ENCODE data around the gene RHOG. TPM values are rescaled to one million over a fixed set of nuclear protein-coding genes. Genes with fewer than 3 reads are reported as not detected.
A peak's percentile ranks its signal among the peaks of the same experiment; 100 is the strongest.

Gene RHOG
- total and polyA plus RNA-seq, 9 of the 15 experiments (the other 6 are each of a cell fraction or from before 2014, with no cell fraction given): 22.6 to 162 (median 80.3) TPM

GRCh38 chr11:3807909-3808860 is 32.6 kb downstream of the RHOG start, which contains the start of gene PGAP2 (continued):
- TF ChIP-seq, protein P1, sequence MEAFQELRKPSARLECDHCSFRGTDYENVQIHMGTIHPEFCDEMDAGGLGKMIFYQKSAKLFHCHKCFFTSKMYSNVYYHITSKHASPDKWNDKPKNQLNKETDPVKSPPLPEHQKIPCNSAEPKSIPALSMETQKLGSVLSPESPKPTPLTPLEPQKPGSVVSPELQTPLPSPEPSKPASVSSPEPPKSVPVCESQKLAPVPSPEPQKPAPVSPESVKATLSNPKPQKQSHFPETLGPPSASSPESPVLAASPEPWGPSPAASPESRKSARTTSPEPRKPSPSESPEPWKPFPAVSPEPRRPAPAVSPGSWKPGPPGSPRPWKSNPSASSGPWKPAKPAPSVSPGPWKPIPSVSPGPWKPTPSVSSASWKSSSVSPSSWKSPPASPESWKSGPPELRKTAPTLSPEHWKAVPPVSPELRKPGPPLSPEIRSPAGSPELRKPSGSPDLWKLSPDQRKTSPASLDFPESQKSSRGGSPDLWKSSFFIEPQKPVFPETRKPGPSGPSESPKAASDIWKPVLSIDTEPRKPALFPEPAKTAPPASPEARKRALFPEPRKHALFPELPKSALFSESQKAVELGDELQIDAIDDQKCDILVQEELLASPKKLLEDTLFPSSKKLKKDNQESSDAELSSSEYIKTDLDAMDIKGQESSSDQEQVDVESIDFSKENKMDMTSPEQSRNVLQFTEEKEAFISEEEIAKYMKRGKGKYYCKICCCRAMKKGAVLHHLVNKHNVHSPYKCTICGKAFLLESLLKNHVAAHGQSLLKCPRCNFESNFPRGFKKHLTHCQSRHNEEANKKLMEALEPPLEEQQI (IDR thresholded peaks at IDR 0.05): peak; percentile 39; the same call in 1 of the 2 replicates
- TF ChIP-seq NONO (IDR thresholded peaks at IDR 0.05; ENCODE audit: low read depth in 2 of 2, low read length in 1 of 2) (no peak), ZNF175 (CRISPR knock-in tag; IDR thresholded peaks at IDR 0.05; ENCODE audit: low read depth) (no peak), NFE2 (IDR thresholded peaks at IDR 0.05; ENCODE audit: low read depth) (no peak), PCBP1 (IDR thresholded peaks at IDR 0.05; ENCODE audit: low read depth, low read length, poor library complexity, severe bottlenecking) (no peak), ZNF644 (tag; IDR thresholded peaks at IDR 0.05; ENCODE audit: low read depth) (no peak), ESRRA (IDR thresholded peaks at IDR 0.05; ENCODE audit: borderline replicate concordance, low read depth) (peak; percentile 56), NR2C2 (CRISPR knock-in tag; IDR thresholded peaks at IDR 0.05) (no peak), NR2C2 (tag; IDR thresholded peaks at IDR 0.05) (no peak), STAG1 (CRISPR knock-in tag; IDR thresholded peaks at IDR 0.05; ENCODE audit: borderline replicate concordance) (no peak), RHOXF2B (CRISPR knock-in tag; conservative IDR thresholded peaks at IDR 0.05) (no peak), TAF9B (IDR thresholded peaks at IDR 0.05; ENCODE audit: partially characterized antibody) (no peak), POLR3G (IDR thresholded peaks at IDR 0.05; ENCODE audit: extremely low read depth, insufficient read length, insufficient replicate concordance) (no peak)
- TF ChIP-seq, protein P2, sequence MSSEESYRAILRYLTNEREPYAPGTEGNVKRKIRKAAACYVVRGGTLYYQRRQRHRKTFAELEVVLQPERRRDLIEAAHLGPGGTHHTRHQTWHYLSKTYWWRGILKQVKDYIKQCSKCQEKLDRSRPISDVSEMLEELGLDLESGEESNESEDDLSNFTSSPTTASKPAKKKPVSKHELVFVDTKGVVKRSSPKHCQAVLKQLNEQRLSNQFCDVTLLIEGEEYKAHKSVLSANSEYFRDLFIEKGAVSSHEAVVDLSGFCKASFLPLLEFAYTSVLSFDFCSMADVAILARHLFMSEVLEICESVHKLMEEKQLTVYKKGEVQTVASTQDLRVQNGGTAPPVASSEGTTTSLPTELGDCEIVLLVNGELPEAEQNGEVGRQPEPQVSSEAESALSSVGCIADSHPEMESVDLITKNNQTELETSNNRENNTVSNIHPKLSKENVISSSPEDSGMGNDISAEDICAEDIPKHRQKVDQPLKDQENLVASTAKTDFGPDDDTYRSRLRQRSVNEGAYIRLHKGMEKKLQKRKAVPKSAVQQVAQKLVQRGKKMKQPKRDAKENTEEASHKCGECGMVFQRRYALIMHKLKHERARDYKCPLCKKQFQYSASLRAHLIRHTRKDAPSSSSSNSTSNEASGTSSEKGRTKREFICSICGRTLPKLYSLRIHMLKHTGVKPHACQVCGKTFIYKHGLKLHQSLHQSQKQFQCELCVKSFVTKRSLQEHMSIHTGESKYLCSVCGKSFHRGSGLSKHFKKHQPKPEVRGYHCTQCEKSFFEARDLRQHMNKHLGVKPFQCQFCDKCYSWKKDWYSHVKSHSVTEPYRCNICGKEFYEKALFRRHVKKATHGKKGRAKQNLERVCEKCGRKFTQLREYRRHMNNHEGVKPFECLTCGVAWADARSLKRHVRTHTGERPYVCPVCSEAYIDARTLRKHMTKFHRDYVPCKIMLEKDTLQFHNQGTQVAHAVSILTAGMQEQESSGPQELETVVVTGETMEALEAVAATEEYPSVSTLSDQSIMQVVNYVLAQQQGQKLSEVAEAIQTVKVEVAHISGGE (CRISPR knock-in tag; IDR thresholded peaks at IDR 0.05): no peak
- TF ChIP-seq, protein P3, sequence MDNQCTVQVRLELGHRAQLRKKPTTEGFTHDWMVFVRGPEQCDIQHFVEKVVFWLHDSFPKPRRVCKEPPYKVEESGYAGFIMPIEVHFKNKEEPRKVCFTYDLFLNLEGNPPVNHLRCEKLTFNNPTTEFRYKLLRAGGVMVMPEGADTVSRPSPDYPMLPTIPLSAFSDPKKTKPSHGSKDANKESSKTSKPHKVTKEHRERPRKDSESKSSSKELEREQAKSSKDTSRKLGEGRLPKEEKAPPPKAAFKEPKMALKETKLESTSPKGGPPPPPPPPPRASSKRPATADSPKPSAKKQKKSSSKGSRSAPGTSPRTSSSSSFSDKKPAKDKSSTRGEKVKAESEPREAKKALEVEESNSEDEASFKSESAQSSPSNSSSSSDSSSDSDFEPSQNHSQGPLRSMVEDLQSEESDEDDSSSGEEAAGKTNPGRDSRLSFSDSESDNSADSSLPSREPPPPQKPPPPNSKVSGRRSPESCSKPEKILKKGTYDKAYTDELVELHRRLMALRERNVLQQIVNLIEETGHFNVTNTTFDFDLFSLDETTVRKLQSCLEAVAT (IDR thresholded peaks at IDR 0.05): 0 out of 4 replicates have a peak, but pooled peaks of 1 of the 2 experiments have one; percentile 19

Measured in K562 (cell line).